GM12892 (cell line): ENCODE data around the gene PRDM16.

ENCODE experiments used
- POLR2A ChIP-seq: IDR thresholded peaks from 2 replicates; pipeline ENCODE4 v1.6.1; 2011; ENCODE audit warnings: low read depth, low read length, control low read depth
- POLR2AphosphoS5 ChIP-seq: IDR thresholded peaks from 2 replicates; pipeline ENCODE4 v1.6.1; 2011; ENCODE audit warnings: low read depth, low read length, control low read depth
- TAF1 ChIP-seq: IDR thresholded peaks from 2 replicates; pipeline ENCODE4 v1.6.1; 2011; ENCODE audit warnings: low read depth, mild to moderate bottlenecking, control low read depth, low read length, borderline replicate concordance

GRCh38 chr1:3304246-3304645 lies 235.2 kb downstream of the PRDM16 start:
- no peak for TF ChIP-seq POLR2A
- TF ChIP-seq POLR2AphosphoS5 = no peak
- no peak for TF ChIP-seq TAF1
